GM18861 (cell line): ENCODE measurements around the gene PCDHA2.
"Not testable (repeated sequence)": the region's sequence is repeated elsewhere in the genome, so short reads cannot be mapped to it uniquely, and the experiment has no call there.

Experiments
- ATAC-seq: cut with Tn5 transposase; IDR thresholded peaks from one replicate; pipeline ENCODE4 v1.9.1; 2021; ENCODE audit not compliant: unreplicated experiment

The PCDHA2 gene

DNA sequence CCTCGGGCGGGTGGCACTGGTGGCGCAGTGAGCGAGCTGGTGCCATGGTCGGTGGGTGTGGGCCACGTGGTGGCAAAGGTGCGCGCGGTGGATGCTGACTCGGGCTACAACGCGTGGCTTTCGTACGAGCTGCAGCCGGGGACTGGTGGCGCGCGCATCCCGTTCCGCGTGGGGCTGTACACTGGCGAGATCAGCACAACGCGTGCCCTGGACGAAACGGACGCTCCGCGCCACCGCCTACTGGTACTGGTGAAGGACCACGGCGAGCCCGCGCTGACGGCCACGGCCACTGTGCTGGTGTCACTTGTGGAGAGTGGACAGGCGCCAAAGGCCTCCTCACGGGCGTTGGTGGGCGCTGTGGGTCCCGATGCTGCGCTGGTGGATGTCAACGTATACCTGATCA lies 14.2 kb downstream of the PCDHA2 start:
- no peak for ATAC-seq

DNA sequence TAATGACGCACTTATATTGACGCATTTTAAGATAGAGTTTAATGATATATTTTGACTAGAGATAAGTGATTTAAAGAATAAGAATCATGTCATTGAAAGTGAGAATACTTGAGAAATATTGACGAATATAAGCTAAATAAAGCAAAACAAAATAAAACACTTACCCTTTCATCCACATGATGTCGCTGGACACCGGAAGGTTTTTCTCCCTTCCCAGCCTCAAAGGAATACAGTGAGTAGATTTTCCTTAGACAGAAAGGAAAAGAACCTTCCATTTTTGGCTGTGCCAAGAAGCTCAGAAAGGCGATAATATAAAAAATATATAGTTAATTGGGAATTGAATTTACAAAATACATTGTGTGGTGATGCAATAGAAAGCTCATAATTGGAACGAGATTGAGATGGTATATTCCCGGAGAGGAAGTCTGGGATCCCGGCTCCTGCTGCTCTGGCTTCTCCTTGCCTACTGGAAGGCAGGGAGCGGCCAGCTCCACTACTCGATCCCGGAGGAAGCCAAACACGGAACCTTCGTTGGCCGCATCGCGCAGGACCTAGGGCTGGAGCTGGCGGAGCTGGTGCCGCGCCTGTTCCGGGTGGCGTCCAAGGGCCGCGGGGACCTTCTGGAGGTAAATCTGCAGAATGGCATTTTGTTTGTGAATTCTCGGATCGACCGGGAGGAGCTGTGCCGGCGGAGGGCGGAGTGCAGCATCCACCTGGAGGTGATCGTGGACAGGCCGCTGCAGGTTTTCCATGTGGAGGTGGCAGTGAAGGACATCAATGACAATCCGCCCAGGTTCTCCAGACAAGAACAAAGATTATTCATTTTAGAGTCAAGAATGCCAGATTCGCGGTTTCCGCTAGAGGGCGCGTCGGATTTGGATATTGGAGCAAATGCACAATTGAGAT lies 27.0 kb downstream of the PCDHA2 start, which contains the start of gene PCDHA5:
PCDHA5 (plus strand) TSS at position 239 of the 906 bp plus-strand sequence.
- ATAC-seq = no peak

DNA sequence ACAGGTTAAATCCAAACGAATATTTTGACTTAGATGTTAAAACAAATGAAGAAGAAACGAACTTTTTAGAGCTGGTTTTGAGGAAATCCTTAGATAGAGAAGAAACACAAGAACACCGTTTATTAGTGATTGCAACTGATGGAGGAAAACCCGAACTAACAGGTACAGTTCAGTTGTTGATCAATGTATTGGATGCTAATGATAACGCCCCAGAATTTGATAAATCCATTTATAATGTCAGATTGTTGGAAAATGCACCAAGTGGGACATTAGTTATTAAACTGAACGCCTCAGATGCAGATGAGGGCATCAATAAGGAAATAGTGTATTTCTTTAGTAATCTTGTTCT lies 27.6 kb downstream of the PCDHA2 start:
- ATAC-seq = no peak

DNA sequence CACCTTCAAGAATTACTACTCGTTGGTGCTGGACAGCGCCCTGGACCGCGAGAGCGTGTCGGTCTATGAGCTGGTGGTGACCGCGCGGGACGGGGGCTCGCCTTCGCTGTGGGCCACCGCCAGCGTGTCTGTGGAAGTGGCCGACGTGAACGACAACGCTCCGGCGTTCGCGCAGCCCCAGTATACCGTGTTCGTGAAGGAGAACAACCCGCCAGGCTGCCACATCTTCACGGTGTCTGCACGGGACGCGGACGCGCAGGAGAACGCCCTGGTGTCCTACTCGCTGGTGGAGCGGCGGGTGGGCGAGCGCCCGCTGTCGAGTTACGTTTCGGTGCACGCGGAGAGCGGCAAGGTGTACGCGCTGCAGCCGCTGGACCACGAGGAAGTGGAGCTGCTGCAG lies 28.3 kb downstream of the PCDHA2 start:
- ATAC-seq = not testable (repeated sequence)

DNA sequence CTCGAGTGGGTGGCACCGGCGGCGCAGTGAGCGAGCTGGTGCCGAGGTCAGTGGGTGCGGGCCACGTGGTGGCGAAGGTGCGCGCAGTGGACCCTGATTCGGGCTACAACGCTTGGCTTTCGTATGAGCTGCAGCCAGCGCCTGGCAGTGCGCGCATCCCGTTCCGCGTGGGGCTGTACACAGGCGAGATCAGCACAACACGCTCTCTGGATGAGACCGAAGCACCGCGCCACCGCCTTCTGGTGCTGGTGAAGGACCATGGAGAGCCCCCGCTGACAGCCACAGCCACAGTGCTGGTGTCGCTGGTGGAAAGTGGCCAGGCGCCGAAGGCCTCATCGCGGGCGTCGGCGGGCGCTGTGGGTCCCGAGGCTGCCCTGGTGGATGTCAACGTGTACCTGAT lies 28.8 kb downstream of the PCDHA2 start:
- no peak for ATAC-seq

DNA sequence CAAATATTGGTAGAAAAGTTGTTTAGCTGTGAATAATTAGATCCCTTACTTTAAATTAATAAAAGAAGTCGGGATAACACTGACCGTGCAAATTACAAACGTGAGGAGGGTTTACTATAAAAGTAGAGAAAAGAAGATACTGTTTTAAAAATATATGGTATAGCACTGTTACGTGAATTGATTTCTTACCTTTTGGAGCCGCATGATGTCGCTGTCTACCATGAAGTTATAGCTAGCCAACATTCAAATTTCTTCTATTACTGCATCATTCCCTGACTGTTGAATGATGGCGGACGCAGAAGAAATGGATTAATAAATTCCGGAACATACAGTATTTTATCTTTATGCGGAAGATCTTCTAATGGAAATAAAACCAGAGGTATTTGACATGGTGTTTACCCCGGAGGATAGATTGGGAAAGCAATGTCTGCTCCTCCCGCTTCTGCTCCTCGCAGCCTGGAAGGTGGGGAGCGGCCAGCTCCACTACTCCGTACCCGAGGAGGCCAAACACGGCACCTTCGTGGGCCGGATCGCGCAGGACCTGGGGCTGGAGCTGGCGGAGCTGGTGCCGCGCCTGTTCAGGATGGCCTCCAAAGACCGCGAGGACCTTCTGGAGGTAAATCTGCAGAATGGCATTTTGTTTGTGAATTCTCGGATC lies 33.2 kb downstream of the PCDHA2 start, which contains the start of gene PCDHA6:
PCDHA6 (plus strand) TSS at position 257 of the 658 bp plus-strand sequence; CDS start at position 389, 132 bp downstream.
- no peak for ATAC-seq

DNA sequence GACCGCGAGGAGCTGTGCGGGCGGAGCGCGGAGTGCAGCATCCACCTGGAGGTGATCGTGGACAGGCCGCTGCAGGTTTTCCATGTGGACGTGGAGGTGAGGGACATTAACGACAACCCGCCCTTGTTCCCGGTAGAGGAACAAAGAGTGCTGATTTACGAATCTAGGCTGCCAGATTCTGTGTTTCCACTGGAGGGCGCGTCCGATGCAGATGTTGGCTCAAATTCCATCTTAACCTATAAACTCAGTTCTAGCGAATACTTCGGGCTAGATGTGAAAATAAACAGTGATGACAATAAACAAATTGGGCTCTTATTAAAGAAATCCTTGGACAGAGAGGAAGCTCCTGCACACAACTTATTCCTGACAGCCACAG lies 33.7 kb downstream of the PCDHA2 start:
- no peak for ATAC-seq

DNA sequence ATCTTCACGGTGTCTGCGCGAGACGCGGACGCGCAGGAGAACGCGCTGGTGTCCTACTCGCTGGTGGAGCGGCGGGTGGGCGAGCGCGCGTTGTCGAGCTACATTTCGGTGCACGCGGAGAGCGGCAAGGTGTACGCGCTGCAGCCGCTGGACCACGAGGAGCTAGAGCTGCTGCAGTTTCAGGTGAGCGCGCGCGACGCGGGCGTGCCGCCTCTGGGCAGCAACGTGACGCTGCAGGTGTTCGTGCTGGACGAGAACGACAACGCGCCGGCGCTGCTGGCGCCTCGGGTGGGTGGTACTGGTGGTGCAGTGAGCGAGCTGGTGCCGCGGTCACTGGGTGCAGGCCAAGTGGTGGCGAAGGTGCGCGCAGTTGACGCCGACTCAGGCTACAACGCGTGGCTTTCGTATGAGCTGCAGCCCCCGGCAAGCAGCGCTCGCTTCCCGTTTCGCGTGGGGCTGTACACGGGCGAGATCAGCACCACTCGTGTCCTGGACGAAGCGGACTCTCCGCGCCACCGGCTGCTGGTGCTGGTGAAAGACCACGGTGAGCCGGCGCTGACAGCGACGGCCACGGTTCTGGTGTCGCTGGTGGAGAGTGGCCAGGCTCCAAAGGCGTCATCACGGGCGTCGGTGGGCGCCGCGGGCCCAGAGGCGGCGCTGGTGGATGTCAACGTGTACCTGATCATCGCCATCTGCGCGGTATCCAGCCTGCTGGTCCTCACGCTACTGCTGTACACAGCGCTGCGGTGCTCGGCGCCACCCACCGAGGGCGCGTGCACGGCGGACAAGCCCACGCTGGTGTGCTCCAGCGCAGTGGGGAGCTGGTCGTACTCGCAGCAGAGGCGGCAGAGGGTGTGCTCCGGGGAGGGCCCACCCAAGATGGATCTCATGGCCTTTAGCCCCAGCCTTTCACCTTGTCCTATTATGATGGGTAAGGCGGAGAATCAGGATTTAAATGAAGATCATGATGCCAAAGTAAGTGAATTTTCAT lies 35.2 kb downstream of the PCDHA2 start:
- not testable (repeated sequence) for ATAC-seq

DNA sequence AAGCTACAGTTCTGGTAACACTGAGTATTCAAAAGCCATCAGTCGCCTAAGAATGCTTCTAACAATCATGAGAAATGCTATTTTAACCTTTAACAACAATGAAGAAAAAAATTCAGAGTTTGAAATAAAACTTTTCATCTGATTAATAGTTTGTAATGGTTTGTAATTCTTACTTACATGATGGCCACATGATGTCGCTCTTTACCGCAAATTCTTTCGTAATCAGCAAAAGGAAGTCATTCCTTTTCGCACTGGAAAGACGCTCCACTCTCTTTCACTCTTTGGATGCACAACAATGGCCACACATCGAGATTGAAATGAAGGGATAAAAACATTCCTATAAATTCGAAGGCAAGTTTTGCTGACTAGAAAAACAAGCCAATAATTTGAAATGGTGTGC lies 39.3 kb downstream of the PCDHA2 start, which contains the start of gene PCDHA7:
PCDHA7 (plus strand) TSS at position 277 of the 400 bp plus-strand sequence; CDS start at position 392, 115 bp downstream.
- ATAC-seq = no peak

DNA sequence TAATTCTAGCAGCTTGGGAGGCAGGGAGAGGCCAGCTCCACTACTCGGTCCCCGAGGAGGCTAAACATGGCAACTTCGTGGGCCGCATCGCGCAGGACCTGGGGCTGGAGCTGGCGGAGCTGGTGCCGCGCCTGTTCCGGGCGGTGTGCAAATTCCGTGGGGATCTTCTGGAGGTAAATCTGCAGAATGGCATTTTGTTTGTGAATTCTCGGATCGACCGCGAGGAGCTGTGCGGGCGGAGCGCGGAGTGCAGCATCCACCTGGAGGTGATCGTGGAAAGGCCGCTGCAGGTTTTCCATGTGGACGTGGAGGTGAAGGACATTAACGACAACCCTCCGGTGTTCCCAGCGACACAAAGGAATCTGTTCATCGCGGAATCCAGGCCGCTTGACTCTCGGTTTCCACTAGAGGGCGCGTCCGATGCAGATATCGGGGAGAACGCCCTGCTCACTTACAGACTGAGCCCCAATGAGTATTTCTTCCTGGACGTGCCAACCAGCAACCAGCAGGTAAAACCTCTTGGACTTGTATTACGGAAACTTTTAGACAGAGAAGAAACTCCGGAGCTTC lies 39.9 kb downstream of the PCDHA2 start:
- not testable (repeated sequence) for ATAC-seq

DNA sequence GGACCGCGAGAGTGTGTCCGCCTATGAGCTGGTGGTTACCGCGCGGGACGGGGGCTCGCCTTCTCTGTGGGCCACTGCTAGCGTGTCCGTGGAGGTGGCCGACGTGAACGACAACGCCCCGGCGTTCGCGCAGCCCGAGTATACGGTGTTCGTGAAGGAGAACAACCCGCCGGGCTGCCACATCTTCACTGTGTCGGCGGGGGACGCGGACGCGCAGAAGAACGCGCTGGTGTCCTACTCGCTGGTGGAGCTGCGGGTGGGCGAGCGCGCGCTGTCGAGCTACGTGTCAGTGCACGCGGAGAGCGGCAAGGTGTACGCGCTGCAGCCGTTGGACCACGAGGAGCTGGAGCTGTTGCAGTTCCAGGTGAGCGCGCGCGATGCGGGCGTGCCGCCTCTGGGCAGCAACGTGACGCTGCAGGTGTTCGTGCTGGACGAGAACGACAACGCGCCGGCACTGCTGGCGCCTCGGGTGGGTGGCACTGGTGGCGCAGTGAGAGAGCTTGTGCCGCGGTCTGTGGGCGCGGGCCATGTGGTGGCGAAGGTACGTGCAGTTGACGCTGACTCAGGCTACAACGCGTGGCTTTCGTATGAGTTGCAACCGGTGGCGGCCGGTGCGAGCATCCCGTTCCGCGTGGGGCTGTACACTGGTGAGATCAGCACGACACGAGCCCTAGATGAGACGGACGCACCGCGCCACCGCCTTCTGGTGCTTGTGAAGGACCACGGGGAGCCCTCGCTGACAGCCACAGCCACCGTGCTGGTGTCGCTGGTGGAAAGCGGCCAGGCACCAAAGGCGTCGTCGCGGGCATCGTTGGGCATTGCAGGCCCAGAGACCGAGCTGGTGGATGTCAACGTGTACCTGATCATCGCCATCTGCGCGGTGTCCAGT lies 41.2 kb downstream of the PCDHA2 start:
- no peak for ATAC-seq

DNA sequence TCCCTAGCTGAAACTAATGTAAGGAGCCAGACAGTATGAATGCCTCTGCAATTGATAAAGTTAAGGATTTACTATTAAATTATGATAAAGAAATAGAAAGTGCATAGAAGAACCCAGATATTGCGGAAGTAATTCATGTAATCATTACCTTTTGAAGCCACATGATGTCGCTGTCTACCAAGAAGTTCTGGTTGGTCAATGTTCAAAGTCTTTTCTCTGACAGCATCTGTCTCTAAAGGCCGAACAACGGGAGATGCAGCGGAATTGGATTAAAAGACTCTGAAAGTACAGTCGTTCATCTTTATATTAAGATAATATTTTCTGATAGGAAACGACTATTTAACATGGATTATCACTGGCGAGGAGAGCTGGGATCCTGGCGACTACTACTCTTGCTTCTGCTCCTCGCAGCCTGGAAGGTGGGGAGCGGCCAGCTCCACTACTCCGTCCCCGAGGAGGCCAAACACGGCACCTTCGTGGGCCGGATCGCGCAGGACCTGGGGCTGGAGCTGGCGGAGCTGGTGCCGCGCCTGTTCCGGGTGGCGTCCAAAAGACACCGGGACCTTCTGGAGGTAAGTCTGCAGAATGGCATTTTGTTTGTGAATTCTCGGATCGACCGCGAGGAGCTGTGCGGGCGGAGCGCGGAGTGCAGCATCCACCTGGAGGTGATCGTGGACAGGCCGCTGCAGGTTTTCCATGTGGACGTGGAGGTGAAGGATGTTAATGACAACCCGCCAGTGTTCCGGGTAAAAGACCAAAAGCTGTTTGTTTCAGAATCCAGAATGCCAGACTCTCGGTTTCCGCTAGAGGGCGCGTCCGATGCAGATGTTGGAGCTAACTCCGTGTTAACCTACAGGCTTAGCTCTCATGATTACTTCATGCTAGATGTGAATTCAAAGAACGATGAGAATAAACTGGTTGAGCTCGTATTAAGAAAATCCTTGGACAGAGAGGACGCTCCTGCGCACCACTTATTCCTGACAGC lies 46.6 kb downstream of the PCDHA2 start, which contains the start of gene PCDHA8:
PCDHA8 (plus strand) TSS at position 210 of the 985 bp plus-strand sequence; CDS start at position 345, 135 bp downstream.
- no peak for ATAC-seq

DNA sequence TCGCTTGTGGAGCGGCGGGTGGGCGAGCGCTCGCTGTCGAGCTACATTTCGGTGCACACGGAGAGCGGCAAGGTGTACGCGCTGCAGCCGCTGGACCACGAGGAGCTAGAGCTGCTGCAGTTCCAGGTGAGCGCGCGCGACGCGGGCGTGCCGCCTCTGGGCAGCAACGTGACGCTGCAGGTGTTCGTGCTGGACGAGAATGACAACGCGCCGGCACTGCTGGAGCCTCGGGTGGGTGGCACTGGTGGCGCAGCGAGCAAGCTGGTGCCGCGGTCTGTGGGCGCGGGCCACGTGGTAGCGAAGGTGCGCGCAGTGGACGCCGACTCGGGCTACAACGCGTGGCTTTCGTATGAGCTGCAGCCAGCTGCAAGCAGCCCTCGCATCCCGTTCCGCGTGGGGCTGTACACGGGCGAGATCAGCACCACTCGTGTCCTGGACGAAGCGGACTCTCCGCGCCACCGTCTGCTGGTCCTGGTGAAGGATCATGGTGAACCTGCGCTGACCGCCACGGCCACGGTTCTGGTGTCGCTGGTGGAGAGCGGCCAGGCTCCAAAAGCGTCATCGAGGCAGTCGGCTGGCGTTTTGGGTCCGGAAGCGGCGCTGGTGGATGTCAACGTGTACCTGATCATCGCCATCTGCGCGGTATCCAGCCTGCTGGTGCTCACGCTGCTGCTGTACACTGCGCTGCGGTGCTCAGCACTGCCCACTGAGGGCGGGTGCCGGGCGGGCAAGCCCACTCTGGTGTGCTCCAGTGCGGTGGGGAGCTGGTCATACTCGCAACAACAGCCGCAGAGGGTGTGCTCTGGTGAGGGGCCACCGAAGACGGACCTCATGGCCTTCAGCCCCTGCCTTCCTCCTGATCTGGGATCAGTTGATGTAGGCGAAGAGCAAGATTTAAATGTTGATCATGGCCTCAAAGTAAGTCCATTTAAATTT lies 48.4 kb downstream of the PCDHA2 start:
- ATAC-seq = no peak
